Vagina (tissue), 2 donors: Measurements from ENCODE around the gene PIAS4.

ENCODE experiments used
- CTCF ChIP-seq, 3 experiments: fragments of 450-650 bp in 2 of 3; fragments of 200-600 bp in 1 of 3; sonication (generic) in 1 of 3; IDR thresholded peaks; one replicate each; pipeline ENCODE4 v1.5.1; 2017 to 2019; ENCODE audit warnings: antibody characterized with exemption in 3 of 3, mild to moderate bottlenecking in 2 of 3, moderate library complexity in 2 of 3
- POLR2A ChIP-seq, 2 donors: fragments of 450-650 bp; IDR thresholded peaks; one replicate each; pipeline ENCODE4 v1.6.1; 2017; ENCODE audit warnings: antibody characterized with exemption in 2 of 2, mild to moderate bottlenecking in 2 of 2, moderate library complexity in 2 of 2

DNA sequence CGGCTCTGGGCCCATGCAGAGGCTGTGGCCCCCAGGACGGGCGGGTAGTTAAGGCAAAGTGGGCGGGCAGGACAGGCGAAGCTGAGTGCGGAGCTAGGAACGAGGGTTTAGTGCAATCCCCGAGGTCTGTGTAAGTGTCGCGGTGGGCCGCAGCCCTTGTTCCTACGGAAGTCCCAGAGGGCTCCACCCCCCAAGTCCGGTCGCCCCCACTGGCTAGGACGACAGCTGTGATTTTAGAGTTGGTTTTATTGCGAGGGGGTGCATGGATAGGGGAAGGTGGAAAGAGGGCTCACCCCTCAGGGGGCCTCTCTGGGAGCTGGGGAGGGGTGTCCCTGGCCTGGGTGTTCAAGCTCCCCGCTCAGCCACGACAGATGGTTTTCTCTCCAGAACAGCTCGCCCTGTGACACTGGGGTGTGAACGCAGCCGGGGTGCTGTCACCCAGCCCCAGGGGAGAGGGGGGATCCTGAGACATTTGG, 37.5 kb downstream of the PIAS4 start:
- TF ChIP-seq CTCF (IDR thresholded peaks at IDR 0.05): no peak
- TF ChIP-seq POLR2A (IDR thresholded peaks at IDR 0.05): no peak
